PFSK-1 (cell line): Measurements from ENCODE around the gene SLC35F1.

Experiments
- FOXP2 ChIP-seq: optimal IDR thresholded peaks from 2 replicates; pipeline ENCODE3; 2011; ENCODE audit warnings: borderline replicate concordance, control low read depth, inconsistent platforms; ENCODE audit not compliant: insufficient read depth; ENCODE audit errors: extremely low read length, extremely low read depth
- POLR2AphosphoS5 ChIP-seq: IDR thresholded peaks from 2 replicates; pipeline ENCODE4 v1.6.1; 2012; ENCODE audit warnings: low read depth, mild to moderate bottlenecking, control low read depth, low read length, moderate library complexity
- SIN3A ChIP-seq: IDR thresholded peaks from 2 replicates; pipeline ENCODE4 v1.6.1; 2012; ENCODE audit warnings: mild to moderate bottlenecking, low read length, moderate library complexity, borderline replicate concordance; ENCODE audit not compliant: insufficient read depth
- TAF1 ChIP-seq: IDR thresholded peaks from 2 replicates; pipeline ENCODE4 v1.6.1; 2012; ENCODE audit warnings: low read length, control low read depth, borderline replicate concordance; ENCODE audit not compliant: insufficient read depth
- TF ChIP-seq, protein P1 (sequence below), 2 experiments: IDR thresholded peaks; 2 replicates each; pipeline versions ENCODE4 v1.6.1 to v1.8.0; 2011 to 2012; ENCODE audit warnings: low read depth in 2 of 2, low read length in 2 of 2, control low read depth in 1 of 2, inconsistent platforms in 1 of 2, mild to moderate bottlenecking in 1 of 2, moderate library complexity in 1 of 2; ENCODE audit not compliant: insufficient read depth in 1 of 2

Gene SLC35F1

DNA sequence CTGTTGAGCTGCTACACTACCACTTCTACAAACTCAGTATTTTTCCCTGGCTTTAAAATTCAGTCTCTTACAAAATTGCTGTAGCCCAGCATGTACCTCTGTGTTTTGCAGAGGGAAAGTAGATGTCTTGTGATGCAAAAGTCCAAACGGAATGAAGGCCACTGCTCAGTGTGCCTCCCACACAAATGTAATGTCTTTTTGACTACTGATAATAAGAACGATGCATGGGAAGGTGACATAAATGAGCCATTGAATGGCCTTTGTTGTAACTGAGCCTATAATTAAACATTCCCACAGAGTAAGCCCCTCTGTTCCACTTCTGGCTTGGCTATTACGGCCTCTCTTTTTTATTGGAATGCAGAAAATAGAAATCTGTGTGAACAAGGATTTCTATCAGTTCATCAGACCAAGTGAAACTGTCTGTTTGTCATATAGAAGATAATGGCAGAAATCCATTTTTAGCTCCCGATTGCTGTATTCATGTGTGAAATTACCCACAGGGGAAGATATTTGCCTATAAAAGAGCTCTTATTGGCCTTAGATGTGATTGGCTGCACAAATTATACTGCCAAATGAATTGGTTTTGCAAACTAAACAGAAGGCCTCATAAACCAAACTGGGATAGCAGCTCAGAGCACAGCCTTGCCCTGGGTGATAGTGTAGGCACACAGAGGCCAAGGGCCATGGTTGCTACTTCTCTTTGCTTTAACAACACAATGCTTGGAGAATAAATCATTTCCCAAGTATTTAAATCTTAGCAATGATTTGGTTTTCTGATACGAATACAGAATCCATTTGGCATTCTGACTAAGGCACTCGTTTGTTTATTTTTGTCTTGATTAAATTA lies 399.6 kb downstream of the SLC35F1 start:
- TF ChIP-seq SIN3A (no peak), TAF1 (no peak), FOXP2 (no peak), POLR2AphosphoS5 (no peak)
- TF ChIP-seq, protein P1, sequence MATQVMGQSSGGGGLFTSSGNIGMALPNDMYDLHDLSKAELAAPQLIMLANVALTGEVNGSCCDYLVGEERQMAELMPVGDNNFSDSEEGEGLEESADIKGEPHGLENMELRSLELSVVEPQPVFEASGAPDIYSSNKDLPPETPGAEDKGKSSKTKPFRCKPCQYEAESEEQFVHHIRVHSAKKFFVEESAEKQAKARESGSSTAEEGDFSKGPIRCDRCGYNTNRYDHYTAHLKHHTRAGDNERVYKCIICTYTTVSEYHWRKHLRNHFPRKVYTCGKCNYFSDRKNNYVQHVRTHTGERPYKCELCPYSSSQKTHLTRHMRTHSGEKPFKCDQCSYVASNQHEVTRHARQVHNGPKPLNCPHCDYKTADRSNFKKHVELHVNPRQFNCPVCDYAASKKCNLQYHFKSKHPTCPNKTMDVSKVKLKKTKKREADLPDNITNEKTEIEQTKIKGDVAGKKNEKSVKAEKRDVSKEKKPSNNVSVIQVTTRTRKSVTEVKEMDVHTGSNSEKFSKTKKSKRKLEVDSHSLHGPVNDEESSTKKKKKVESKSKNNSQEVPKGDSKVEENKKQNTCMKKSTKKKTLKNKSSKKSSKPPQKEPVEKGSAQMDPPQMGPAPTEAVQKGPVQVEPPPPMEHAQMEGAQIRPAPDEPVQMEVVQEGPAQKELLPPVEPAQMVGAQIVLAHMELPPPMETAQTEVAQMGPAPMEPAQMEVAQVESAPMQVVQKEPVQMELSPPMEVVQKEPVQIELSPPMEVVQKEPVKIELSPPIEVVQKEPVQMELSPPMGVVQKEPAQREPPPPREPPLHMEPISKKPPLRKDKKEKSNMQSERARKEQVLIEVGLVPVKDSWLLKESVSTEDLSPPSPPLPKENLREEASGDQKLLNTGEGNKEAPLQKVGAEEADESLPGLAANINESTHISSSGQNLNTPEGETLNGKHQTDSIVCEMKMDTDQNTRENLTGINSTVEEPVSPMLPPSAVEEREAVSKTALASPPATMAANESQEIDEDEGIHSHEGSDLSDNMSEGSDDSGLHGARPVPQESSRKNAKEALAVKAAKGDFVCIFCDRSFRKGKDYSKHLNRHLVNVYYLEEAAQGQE (IDR thresholded peaks at IDR 0.05; ENCODE audit: insufficient read depth in 1 of 2, low read depth in 2 of 2, low read length in 2 of 2): no peak

DNA sequence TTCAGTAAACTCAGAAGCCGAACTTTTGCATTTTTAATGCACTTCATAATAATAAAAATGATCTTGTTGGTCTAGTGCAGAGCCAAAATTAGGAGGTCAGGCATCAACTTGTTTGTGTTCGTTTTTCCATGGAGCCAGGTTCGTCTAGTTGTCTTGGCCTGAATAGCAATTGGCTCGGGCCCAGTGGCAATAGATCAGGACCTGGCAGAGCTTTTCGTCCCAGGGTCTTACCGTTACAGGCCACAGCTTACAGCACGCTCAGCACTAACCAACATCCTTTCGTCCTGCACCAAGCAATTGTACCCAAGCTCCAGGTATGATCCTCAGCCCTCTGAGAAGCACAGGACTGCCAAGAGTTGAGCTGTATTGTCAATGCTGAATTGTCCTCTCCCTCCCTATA lies 400.5 kb downstream of the SLC35F1 start:
- TF ChIP-seq TAF1: no peak
- no peak for TF ChIP-seq POLR2AphosphoS5
- no peak for TF ChIP-seq SIN3A
- no peak for TF ChIP-seq FOXP2
- TF ChIP-seq, protein P1 (IDR thresholded peaks at IDR 0.05; ENCODE audit: insufficient read depth in 1 of 2, low read depth in 2 of 2, low read length in 2 of 2): no peak

DNA sequence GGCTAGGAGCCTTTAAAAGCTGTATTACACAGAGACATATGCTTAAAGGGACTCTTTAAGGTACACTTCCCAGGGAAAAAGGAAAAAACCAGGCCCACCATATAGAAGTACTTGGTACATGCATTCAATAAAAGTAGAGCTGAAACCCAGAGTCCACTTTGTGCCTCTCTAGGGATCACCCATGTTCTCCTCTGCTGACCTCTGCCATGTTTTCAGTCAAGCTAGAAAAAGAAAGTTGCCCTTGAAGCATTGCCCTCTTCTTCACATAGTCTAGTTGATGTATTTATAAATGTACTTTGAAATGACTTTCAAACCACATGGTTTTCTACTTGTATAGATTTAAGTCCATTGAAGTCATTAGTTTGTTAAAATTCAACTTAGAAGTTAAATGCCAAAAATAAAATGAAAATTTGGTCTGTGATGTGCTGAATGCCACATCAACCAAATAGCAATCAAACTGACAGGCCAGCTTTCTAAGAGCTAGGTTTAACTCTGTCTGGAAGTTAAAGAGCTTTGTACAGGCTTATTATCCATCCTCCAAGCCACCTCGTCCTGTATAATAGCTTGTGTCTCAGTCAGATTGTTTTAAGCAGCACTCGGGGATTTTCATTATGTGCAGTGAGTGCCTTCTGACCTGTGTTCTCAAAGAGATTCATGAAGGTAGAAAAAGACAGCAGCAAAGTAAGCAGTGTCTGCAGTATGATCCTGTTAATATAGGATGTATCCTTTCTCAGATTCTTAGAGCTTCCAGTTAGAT lies 402.5 kb downstream of the SLC35F1 start:
- TF ChIP-seq FOXP2: no peak
- TF ChIP-seq POLR2AphosphoS5: no peak
- TF ChIP-seq, protein P1 (IDR thresholded peaks at IDR 0.05; ENCODE audit: insufficient read depth in 1 of 2, low read depth in 2 of 2, low read length in 2 of 2): no peak
- TF ChIP-seq TAF1: no peak
- TF ChIP-seq SIN3A: no peak

DNA sequence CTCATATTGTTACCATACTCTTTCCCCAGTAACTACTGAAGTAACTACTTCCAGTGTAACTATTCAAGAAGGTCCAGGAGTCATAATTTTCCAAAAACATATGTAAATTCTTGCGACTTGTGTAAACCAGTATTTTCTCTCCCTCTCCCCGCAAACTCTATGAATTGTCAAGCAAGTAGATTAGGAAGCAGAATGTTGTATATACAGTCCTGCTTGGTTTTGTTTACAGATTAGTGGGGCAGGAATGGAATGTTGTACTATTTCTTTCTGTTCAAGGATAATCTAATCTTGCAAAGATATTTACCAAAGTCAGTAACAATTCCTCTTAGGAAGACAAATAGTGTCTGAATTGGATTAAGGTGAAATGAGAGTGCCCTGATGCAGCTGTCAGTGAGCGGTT lies 406.1 kb downstream of the SLC35F1 start:
- TF ChIP-seq TAF1 (no peak), SIN3A (no peak), FOXP2 (no peak), POLR2AphosphoS5 (no peak)
- TF ChIP-seq, protein P1 (IDR thresholded peaks at IDR 0.05; ENCODE audit: insufficient read depth in 1 of 2, low read depth in 2 of 2, low read length in 2 of 2): no peak
